Dendritic cell treated with granulocyte-macrophage colony-stimulating factor and Interleukin-4, amounts not matched to agents 40 ng/mL and 50 ng/mL, for 4 days (primary cell): ENCODE results near the gene PHIP.

Experiments used
- H3K27ac Mint-ChIP-seq: one replicate; pipeline ENCODE4 v1.8.0; 2022; ENCODE audit warnings: mild to moderate bottlenecking, mixed read lengths
- H3K27me3 Mint-ChIP-seq: one replicate; pipeline ENCODE4 v1.8.0; 2022; ENCODE audit warnings: mild to moderate bottlenecking, mixed read lengths
- H3K36me3 Mint-ChIP-seq: one replicate; pipeline ENCODE4 v1.8.0; 2022; ENCODE audit warnings: low read depth, mixed read lengths
- H3K4me1 Mint-ChIP-seq: one replicate; pipeline ENCODE4 v1.8.0; 2022; ENCODE audit warnings: low read depth, mixed read lengths
- H3K4me3 Mint-ChIP-seq: one replicate; pipeline ENCODE4 v1.8.0; 2022; ENCODE audit warnings: mild to moderate bottlenecking, moderate library complexity, mixed read lengths
- H3K9me3 Mint-ChIP-seq: one replicate; pipeline ENCODE4 v1.8.0; 2022; ENCODE audit warnings: mixed read lengths
- intact Hi-C: fragments of 100-400 bp; cut with micrococcal nuclease; formaldehyde crosslinking; loops from one replicate; pipeline ENCODE4 v1.15.0; 2022

PHIP gene

DNA sequence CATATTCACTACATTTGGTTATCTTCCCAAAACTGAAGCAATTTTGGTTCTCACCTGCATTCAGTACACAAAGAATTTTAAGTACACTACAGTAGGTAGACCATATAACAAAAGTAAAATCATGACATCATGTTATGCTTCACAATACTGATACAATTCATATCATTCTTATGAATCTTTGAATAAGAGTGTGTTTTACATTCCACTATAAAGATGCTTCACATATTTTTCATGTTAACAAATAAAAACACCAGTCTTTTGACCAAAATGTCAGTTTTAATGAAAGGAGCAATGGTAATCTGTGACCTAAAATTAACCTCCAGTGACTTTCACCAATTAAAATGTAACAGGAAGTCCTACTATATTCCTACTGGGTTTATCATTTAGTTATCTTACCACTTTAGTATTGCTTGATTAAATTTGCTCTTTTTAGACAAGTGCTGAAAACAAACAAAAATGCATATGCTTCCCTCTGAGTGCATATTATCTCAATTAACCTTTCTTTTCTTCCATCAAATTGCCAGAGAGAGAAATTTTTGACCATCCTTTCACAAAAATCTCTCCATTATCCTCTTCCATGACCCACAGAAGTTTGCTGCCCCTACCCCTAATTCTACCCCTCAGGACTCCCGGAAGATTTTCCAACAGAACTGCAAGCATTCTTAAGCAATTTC is 49.3 kb downstream of the PHIP start:
- Mint-ChIP-seq H3K36me3 (peaks cover 70% of the 10 kb centered on the region), H3K4me1 (peaks cover 18% of the 10 kb centered on the region), H3K9me3 (no peaks in the 10 kb centered on the region), H3K4me3 (no peak overlapping the region), H3K27ac (no peak overlapping the region), H3K27me3 (no peaks in the 10 kb centered on the region)
- intact Hi-C loops, result no loop called here

GRCh38 chr6:79011940-79012339 is 66.1 kb downstream of the PHIP start:
- Mint-ChIP-seq H3K9me3 (no peaks in the 10 kb centered on the region), H3K36me3 (peaks cover 75% of the 10 kb centered on the region), H3K27me3 (no peaks in the 10 kb centered on the region), H3K4me3 (no peak overlapping the region), H3K4me1 (peaks cover 8% of the 10 kb centered on the region), H3K27ac (no peak overlapping the region)
- intact Hi-C loops, result no loop called here

DNA sequence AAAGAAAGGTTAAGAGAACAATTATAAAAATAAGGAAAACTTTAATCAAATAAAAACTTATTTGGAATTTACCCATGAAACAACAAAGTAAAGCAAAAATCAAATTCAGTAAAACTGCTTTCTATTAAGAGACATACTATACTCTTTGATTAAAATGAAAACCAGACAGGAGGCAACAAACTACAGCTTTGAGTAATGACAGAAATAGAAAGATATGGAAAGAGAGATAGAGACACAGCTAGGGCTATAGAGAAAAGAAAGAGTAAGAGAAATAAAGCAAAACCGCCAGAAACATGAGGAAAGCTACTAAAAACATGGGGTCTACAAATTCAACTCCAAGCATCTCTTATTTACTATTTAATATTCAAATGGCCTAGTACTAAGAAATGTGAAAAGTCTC is 67.6 kb downstream of the PHIP start:
- H3K27me3 Mint-ChIP-seq, result no peaks in the 10 kb centered on the region
- H3K36me3 Mint-ChIP-seq, result peaks cover 62% of the 10 kb centered on the region
- H3K9me3 Mint-ChIP-seq, result no peaks in the 10 kb centered on the region
- no peak overlapping the region for H3K4me3 Mint-ChIP-seq
- no peak overlapping the region for H3K27ac Mint-ChIP-seq
- intact Hi-C loops, result no loop called here
- H3K4me1 Mint-ChIP-seq, result peaks cover 8% of the 10 kb centered on the region

- H3K4me1 Mint-ChIP-seq, result peaks cover 8% of the 10 kb centered on the region
- no peaks in the 10 kb centered on the region for H3K9me3 Mint-ChIP-seq
- intact Hi-C loops, result loop anchor here (10.0 kb wide), 1 partner anchor 65 kb away; no protein-coding TSS in a partner anchor
- no peaks in the 10 kb centered on the region for H3K27me3 Mint-ChIP-seq
- H3K27ac Mint-ChIP-seq, result no peak overlapping the region
- peaks cover 56% of the 10 kb centered on the region for H3K36me3 Mint-ChIP-seq
- H3K4me3 Mint-ChIP-seq, result no peak overlapping the region
These were observed 68.2 kb downstream of the PHIP start for GRCh38 chr6:79009819-79010218.

DNA sequence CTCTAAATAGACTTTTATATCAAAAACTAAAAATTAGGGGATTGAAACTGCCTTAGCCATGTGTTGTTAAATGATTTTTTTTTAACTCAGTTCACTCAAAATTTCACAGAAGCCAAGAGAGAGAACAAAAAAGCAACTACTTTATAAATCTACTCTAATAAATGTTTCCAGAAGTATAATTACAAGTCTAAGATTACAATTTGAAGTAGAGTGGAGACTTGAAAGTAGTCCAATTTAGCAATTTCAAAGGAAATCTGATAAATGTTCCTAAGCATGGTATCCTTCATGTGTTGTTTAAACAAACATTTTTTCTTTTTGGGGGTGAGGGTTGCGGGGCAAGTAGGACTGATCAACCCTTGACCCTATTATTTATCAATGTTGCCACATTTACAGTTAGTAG is 72.6 kb downstream of the PHIP start:
- intact Hi-C loops, result loop anchor here (10.0 kb wide), 1 partner anchor 61 kb away; no protein-coding TSS in a partner anchor
- H3K4me3 Mint-ChIP-seq, result no peak overlapping the region
- no peak overlapping the region for H3K27ac Mint-ChIP-seq
- peaks cover 8% of the 10 kb centered on the region for H3K4me1 Mint-ChIP-seq
- H3K9me3 Mint-ChIP-seq, result no peaks in the 10 kb centered on the region
- H3K27me3 Mint-ChIP-seq, result no peaks in the 10 kb centered on the region
- H3K36me3 Mint-ChIP-seq, result peaks cover 74% of the 10 kb centered on the region

DNA sequence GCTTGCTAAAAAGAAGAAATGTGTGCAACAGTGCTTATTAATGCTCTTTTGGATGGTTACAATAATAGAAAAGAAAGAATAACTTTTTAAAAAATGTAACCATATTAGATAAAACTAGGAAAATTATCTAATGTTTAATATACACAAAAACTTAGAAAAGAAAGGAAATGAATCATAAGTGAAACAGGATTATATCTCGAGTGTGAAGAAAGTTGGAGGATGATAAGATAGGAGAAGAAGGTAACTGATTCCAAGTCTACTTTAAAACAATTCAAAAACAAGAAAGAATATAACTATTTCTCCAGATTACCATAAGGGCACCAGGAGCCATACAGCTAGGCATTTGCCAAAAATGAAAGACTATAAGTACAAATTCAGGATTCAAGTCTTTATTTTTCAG is 73.0 kb downstream of the PHIP start:
- Mint-ChIP-seq H3K27ac (no peak overlapping the region), H3K9me3 (no peaks in the 10 kb centered on the region), H3K36me3 (peaks cover 73% of the 10 kb centered on the region), H3K27me3 (no peaks in the 10 kb centered on the region), H3K4me3 (no peak overlapping the region), H3K4me1 (peaks cover 8% of the 10 kb centered on the region)
- intact Hi-C loops, result loop anchor here (10.0 kb wide), 1 partner anchor 60 kb away; no protein-coding TSS in a partner anchor

- intact Hi-C loops, result loop anchor here (10.0 kb wide), 1 partner anchor 59 kb away; no protein-coding TSS in a partner anchor
- H3K9me3 Mint-ChIP-seq, result no peaks in the 10 kb centered on the region
- H3K4me3 Mint-ChIP-seq, result no peak overlapping the region
- peaks cover 4% of the 10 kb centered on the region for H3K4me1 Mint-ChIP-seq
- no peaks in the 10 kb centered on the region for H3K27me3 Mint-ChIP-seq
- peaks cover 69% of the 10 kb centered on the region for H3K36me3 Mint-ChIP-seq
- H3K27ac Mint-ChIP-seq, result no peak overlapping the region
These were observed 73.8 kb downstream of the PHIP start for GRCh38 chr6:79004239-79004638.

DNA sequence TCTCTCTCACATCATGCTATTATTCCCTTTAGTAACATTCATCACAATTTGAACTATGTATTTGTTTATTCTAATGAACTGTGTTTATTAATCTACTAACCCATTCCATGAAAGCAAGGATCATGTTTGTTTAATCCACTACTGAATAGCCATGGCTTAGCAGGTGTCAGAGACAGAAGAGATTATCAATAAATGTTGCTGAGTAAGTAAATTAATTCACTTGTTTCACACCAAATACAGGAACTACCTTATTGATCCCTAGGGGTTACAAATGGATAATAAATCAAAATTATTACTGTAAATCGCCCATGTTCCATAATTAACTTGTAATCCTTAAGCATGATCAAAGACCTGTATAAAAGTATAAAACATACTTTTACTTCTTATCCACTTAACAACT is 76.6 kb downstream of the PHIP start:
- Mint-ChIP-seq H3K36me3 (peaks cover 71% of the 10 kb centered on the region), H3K4me1 (no peaks in the 10 kb centered on the region), H3K9me3 (no peaks in the 10 kb centered on the region), H3K27ac (no peak overlapping the region), H3K4me3 (no peak overlapping the region), H3K27me3 (no peaks in the 10 kb centered on the region)
- intact Hi-C loops, result loop anchor here (10.0 kb wide), 1 partner anchor 57 kb away; no protein-coding TSS in a partner anchor

DNA sequence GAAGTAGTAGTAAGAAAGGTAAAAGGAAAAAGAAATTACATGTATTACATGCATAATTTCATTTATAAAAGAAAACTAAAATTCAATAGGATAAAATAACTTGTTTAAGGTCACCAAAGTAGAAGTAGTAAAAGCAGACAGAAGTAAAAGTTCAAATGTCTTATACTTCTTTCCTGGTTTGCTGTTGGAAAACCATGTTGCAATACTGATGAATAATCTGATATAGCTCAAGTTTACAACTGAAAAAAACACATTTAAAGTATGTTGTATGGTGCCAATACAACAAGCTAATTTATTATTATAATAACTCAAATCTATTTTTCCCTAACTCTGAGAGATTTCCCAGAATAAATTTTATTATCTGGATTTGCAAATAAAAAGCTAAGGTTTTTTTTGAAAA is 78.3 kb downstream of the PHIP start:
- Mint-ChIP-seq H3K36me3 (peaks cover 88% of the 10 kb centered on the region), H3K27ac (no peak overlapping the region), H3K4me1 (no peaks in the 10 kb centered on the region), H3K9me3 (no peaks in the 10 kb centered on the region), H3K27me3 (no peaks in the 10 kb centered on the region), H3K4me3 (no peak overlapping the region)
- intact Hi-C loops, result loop anchor here (5.0 to 10.0 kb wide), 2 partner anchors 37 to 55 kb away; no protein-coding TSS in a partner anchor

- intact Hi-C loops, result loop anchor here (5.0 kb wide), 1 partner anchor 34 kb away; no protein-coding TSS in a partner anchor
- Mint-ChIP-seq H3K27ac (no peak overlapping the region), H3K27me3 (no peaks in the 10 kb centered on the region)
These were observed 82.1 kb downstream of the PHIP start for GRCh38 chr6:78995946-78996345.

GRCh38 chr6:78995346-78995745 is 82.7 kb downstream of the PHIP start:
- H3K4me1 Mint-ChIP-seq, result no peaks in the 10 kb centered on the region
- intact Hi-C loops, result loop anchor here (5.0 kb wide), 1 partner anchor 33 kb away; no protein-coding TSS in a partner anchor
- no peaks in the 10 kb centered on the region for H3K27me3 Mint-ChIP-seq
- H3K27ac Mint-ChIP-seq, result no peak overlapping the region
- H3K4me3 Mint-ChIP-seq, result no peak overlapping the region
- no peaks in the 10 kb centered on the region for H3K9me3 Mint-ChIP-seq
- H3K36me3 Mint-ChIP-seq, result peaks cover 92% of the 10 kb centered on the region

More at GRCh38 chr6:78995946-78996345, 82.1 kb downstream of the PHIP start:
- peaks cover 92% of the 10 kb centered on the region for H3K36me3 Mint-ChIP-seq
- H3K9me3 Mint-ChIP-seq, result no peaks in the 10 kb centered on the region
- H3K4me3 Mint-ChIP-seq, result no peak overlapping the region
- no peaks in the 10 kb centered on the region for H3K4me1 Mint-ChIP-seq

DNA sequence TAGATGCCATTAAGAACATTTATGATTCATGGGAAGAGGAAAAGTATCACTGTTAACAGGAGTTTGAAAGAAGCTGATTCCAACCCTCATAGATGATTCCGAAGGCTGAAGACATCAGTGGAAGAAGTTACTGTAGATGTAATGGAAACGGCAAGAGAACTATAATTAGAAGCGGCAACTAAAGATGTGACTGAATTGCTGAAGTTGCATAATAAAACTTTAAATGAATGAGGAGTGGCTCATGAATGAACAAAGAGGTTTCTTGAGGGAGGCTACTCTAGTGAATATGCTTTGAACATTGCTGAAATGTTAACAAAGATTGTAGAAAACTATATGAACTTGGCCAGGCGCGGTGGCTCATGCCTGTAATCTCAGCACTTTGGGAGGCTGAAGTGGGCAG is 84.1 kb downstream of the PHIP start:
- intact Hi-C loops, result no loop called here
- H3K4me1 Mint-ChIP-seq, result no peaks in the 10 kb centered on the region
- H3K36me3 Mint-ChIP-seq, result peaks cover 97% of the 10 kb centered on the region
- no peak overlapping the region for H3K27ac Mint-ChIP-seq
- H3K4me3 Mint-ChIP-seq, result no peak overlapping the region
- no peaks in the 10 kb centered on the region for H3K27me3 Mint-ChIP-seq
- H3K9me3 Mint-ChIP-seq, result no peaks in the 10 kb centered on the region

DNA sequence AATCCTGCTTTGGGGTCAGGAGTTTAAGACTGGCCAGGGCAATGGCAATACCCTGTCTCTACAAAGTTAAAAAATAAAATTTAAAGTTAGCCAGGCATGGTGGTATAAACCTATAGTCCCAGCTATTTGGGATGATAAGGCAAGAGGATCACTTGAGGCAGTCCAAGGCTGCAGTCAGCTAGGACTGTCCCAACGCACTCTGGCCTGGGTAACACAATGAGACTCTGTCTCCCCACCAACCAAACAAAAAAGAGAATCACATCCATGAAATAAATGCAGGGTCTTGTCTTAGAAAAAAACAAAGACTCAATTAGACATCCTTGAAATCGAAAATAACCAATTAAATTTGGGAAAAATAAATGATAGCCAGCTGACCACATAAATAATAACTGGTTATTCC is 88.9 kb downstream of the PHIP start:
- Mint-ChIP-seq H3K9me3 (no peaks in the 10 kb centered on the region), H3K36me3 (peaks cover 77% of the 10 kb centered on the region), H3K4me3 (no peak overlapping the region), H3K27me3 (no peaks in the 10 kb centered on the region), H3K27ac (no peak overlapping the region), H3K4me1 (no peaks in the 10 kb centered on the region)
- intact Hi-C loops, result no loop called here

GRCh38 chr6:78986161-78986560 is 91.9 kb downstream of the PHIP start:
- intact Hi-C loops, result no loop called here
- peaks cover 78% of the 10 kb centered on the region for H3K36me3 Mint-ChIP-seq
- no peaks in the 10 kb centered on the region for H3K27me3 Mint-ChIP-seq
- H3K9me3 Mint-ChIP-seq, result no peaks in the 10 kb centered on the region
- no peaks in the 10 kb centered on the region for H3K4me1 Mint-ChIP-seq
- H3K27ac Mint-ChIP-seq, result no peak overlapping the region
- no peak overlapping the region for H3K4me3 Mint-ChIP-seq
